ENCODE measurements around the gene ZBTB3. TPM values are rescaled to one million over a fixed set of nuclear protein-coding genes. Genes with fewer than 3 reads are reported as not detected.
A peak's percentile ranks its signal among the peaks of the same experiment; 100 is the strongest.

ZBTB3 gene
- total RNA-seq = 2.9 TPM

DNA sequence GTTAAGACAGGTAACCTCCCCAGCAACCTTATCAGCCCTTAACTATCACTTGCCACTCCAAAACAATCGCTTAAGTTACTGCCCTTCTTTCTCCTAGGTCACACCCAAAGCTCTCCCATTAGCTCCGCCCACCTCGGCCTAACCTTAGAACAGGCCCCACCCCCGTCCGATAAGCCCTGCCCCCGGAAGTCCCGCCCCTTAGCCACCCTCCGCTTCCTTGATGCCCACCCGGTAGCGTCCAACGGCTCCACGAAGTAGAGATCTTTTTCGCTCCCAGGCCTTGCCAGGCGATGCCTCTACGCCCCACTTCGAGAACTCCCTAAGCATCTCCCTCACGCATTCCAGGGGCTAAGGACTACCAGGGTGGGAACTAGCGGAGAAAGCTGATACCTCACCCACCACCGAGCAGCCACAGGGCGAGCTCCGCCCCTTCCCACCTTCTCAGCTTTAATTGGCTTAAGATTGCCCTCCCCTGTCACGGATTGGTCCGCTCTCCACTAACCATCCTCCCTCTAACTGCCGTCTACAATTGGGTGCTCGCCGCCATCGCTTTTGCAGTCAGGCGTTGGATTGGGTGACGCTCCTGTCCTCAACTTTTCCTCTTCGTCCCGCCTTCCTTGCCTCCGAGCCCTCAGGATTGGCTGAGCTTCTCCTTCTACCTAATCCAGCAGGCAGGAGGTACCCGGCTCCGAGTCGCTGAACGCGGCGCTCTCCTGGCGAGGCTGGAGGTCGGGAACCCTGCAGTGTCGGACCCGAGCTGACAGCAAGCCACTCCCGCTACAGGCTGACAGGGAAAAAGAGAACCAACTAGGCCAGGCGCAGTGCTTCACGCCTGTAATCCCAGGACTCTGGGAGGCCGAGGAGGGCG is at the start of gene ZBTB3:
TSS of gene ZBTB3 (minus strand) at position 425 of the 868 bp plus-strand sequence. CDS start 496 bp downstream, outside the sequence.
- Histone ChIP-seq H3K27me3 (no peaks in the 10 kb centered on the region), H3K4me3 (peak within 1 kb of the TSS; percentile 65 to 72), H3K4me1 (peaks cover 11 to 15% of the 10 kb centered on the region in 2 donors), H3K27ac (peak within 1 kb of the TSS; percentile 86), H3K36me3 (peaks cover 0 to 14% of the 10 kb centered on the region in 2 donors), H3K9me3 (no peaks in the 10 kb centered on the region)
- no peak for TF ChIP-seq CTCF (IDR thresholded peaks at IDR 0.05)
- peak; percentile 94 to 99 for DNase-seq (ENCODE audit: low spot score in 2 of 2)
- intact Hi-C loops (cut with DNase I) = loop anchor here (1.0 kb wide), 1 partner anchor 26 kb away; the partner anchor contains the start of gene TTC9C

DNA sequence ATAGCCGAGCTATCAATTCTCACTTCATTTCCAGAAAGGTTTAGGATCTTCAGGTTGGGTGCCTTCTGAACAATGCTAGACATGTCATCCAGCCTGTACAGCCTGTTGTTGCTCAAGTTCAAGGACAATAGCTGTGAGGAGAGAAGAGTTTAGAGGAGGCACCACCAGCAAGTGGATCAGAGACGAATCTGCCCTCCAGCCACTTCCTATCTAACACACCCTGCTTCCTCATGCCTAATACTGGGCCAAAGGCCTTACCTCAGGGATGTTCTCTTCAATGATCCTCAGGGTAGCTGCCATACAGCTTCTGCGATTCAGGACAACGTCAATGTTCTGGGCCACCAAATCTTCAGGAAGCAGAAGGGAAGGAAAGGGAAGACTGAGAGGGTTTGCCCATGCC is 47.1 kb upstream of the ZBTB3 start:
- intact Hi-C loops (cut with DNase I) = no loop called here
- H3K36me3 ChIP-seq = peaks cover 71 to 76% of the 10 kb centered on the region in 2 donors
- no peaks in the 10 kb centered on the region for H3K9me3 ChIP-seq
- peaks cover 4 to 14% of the 10 kb centered on the region in 2 donors for H3K4me1 ChIP-seq
- no peak overlapping the region for H3K27ac ChIP-seq
- H3K27me3 ChIP-seq = no peaks in the 10 kb centered on the region
- DNase-seq (ENCODE audit: low spot score in 2 of 2) = no peak
- no peak overlapping the region for H3K4me3 ChIP-seq
- TF ChIP-seq CTCF (IDR thresholded peaks at IDR 0.05) = no peak

DNA sequence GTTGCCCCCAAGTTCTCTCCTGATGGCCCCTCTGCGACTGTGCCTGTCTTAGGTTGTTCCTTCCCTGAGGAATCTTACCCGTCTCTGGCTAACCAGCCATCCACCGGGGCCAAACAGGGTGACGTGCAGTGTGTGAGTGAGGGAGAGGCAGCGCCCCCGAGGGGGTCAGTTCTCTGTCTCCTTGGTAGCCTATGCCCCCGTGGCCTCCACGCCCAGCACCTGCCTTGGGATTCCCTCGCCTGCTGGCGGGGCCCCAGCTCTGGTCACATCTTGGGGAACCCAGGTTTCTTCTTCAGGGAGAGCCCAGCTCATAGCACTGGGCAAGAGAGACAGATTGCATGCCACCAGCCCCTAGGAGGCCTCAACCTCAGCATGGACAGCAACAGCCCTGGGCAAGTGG is 45.5 kb upstream of the ZBTB3 start:
- intact Hi-C loops (cut with DNase I) = no loop called here
- DNase-seq (ENCODE audit: low spot score in 2 of 2) = no peak
- TF ChIP-seq CTCF (IDR thresholded peaks at IDR 0.05) = no peak
- Histone ChIP-seq H3K27me3 (no peaks in the 10 kb centered on the region), H3K9me3 (no peaks in the 10 kb centered on the region), H3K27ac (no peak overlapping the region), H3K36me3 (peaks cover 86 to 91% of the 10 kb centered on the region in 2 donors), H3K4me1 (peaks cover 4 to 10% of the 10 kb centered on the region in 2 donors), H3K4me3 (no peak overlapping the region)

DNA sequence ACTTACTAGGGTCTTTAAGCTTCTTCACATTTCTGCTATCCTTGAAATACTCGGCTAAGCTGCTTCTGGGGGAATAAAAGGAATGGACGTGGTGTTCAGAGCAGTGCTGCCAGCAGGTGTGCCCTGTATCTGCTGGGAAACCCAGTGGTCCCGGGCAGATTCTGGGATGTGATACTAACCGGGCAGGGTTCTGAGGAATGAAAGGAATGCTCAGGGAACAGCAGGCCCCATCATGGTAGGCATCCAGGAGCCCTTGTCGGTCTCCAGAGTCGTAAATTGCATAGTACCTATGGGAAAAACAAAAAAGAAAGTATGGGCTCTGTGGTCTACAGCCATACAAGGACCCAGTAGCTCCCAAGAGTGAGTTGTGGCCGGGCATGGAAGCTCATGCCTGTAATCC is 42.3 kb upstream of the ZBTB3 start:
- no peak for DNase-seq (ENCODE audit: low spot score in 2 of 2)
- intact Hi-C loops (cut with DNase I) = no loop called here
- Histone ChIP-seq H3K36me3 (peaks cover 82 to 90% of the 10 kb centered on the region in 2 donors), H3K27ac (no peak overlapping the region), H3K27me3 (no peaks in the 10 kb centered on the region), H3K4me3 (no peak overlapping the region), H3K4me1 (peaks cover 4 to 6% of the 10 kb centered on the region in 2 donors), H3K9me3 (no peaks in the 10 kb centered on the region)
- no peak for TF ChIP-seq CTCF (IDR thresholded peaks at IDR 0.05)

DNA sequence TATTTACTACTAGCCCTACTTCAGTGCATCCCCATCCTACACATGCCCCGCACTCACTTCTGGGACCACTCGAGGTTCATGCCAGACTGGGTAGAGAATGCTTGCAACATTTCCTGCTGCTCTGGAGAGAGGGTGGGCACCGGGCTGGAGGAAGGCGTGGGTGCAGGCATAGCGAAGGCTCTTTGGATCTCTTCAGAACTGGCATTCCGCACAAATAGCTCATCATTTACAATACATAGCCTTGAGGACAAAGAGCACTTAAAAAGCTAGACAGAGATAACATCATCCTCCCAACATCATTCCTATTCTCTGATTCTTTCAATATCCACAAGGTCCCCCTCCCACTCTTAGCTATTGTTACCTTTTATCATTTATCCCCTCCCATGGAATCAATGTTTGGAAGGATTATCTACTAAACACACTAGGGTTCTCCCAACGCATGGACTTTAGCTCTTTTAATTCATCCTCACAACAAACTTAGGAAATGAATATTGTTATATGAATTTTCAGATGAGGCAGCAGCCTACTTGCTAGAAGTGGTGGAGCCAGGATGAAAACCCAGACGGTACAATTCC is 40.3 kb upstream of the ZBTB3 start:
- Histone ChIP-seq H3K27me3 (no peaks in the 10 kb centered on the region), H3K9me3 (no peaks in the 10 kb centered on the region), H3K4me1 (peaks cover 4 to 14% of the 10 kb centered on the region in 2 donors), H3K36me3 (peaks cover 65 to 76% of the 10 kb centered on the region in 2 donors), H3K4me3 (no peak overlapping the region), H3K27ac (no peak overlapping the region)
- TF ChIP-seq CTCF (IDR thresholded peaks at IDR 0.05) = no peak
- DNase-seq (ENCODE audit: low spot score in 2 of 2) = no peak
- intact Hi-C loops (cut with DNase I) = no loop called here

All from ascending aorta (tissue), 2 donors.